ENCODE results near the gene ADCY3.

The ADCY3 gene

DNA sequence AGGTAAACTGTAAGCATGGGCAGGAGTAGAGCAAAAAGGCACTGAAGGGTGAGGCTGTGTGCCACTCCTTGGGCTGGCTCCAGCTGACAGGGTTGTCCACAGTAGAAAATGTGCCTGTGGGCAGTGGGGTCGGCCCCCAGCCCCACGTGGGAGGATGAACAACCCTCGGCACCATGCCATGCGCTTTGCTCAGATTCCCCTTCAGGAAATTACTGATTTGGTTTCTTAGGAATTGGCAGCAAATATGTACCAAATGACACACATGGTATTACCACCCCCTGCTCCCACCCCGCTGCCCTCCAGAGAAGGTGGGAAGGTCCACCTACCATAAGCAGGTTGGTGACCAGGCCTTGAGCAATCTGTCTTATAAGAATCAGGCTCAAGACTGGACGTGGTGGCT lies 13.6 kb downstream of the ADCY3 start:
- no peak for DNase-seq (ENCODE audit: low read depth in 4 of 4, low spot score in 1 of 4)

- no peak for DNase-seq (ENCODE audit: low read depth in 4 of 4, low spot score in 1 of 4)
Measured at GRCh38 chr2:24903161-24904103, 16.6 kb downstream of the ADCY3 start.

GRCh38 chr2:24899361-24899910 lies 20.6 kb downstream of the ADCY3 start:
- no peak for DNase-seq (ENCODE audit: low read depth in 4 of 4, low spot score in 1 of 4)

- DNase-seq (ENCODE audit: low read depth in 4 of 4, low spot score in 1 of 4), result no peak
Measured at GRCh38 chr2:24898122-24899109, 21.6 kb downstream of the ADCY3 start.

- no peak for DNase-seq (ENCODE audit: low read depth in 4 of 4, low spot score in 1 of 4)
Measured at GRCh38 chr2:24894750-24895149, 25.3 kb downstream of the ADCY3 start.

DNA sequence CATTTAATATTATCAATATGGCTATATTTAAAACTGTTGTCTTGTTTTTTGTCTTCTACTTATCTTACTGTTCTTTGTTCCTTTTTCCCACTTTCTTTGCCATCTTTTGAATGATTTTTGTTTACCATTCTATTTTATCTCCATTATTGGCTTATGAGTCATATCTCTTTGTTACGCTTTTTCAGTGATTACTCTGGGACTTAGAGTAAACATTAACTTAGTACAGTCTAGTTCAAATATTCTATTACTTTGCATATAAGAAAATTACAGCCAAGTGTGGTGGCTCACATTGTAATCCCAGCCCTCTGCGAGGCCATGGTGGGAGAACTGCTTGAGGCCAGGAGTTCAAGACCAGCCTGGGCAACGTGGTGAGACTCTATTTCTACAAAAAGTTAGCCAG lies 26.1 kb downstream of the ADCY3 start:
- no peak for DNase-seq (ENCODE audit: low read depth in 4 of 4, low spot score in 1 of 4)

GRCh38 chr2:24892928-24893327 lies 27.1 kb downstream of the ADCY3 start:
- DNase-seq (ENCODE audit: low read depth in 4 of 4, low spot score in 1 of 4), result no peak

DNA sequence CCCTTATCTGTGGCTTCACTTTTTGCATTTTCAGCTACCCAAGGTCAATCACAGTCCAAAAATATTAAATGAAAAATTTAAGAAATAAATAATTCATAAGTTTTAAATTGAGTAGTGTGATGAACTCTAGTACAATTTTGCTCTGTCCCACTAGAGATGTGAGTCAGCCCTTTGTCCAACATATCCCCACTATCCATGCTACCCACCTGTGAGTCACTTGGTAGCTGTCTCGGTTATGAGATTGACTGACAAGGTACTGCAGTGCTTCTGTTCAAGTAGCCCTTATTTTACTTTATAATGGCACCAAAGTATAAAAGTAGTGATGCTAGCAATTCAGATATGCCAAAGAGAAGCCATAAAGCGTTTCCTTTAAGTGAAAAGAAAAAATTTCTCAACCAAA lies 28.8 kb downstream of the ADCY3 start:
- no peak for DNase-seq (ENCODE audit: low read depth in 4 of 4, low spot score in 1 of 4)

GRCh38 chr2:24889221-24889620 lies 30.8 kb downstream of the ADCY3 start:
- no peak for DNase-seq (ENCODE audit: low read depth in 4 of 4, low spot score in 1 of 4)

DNA sequence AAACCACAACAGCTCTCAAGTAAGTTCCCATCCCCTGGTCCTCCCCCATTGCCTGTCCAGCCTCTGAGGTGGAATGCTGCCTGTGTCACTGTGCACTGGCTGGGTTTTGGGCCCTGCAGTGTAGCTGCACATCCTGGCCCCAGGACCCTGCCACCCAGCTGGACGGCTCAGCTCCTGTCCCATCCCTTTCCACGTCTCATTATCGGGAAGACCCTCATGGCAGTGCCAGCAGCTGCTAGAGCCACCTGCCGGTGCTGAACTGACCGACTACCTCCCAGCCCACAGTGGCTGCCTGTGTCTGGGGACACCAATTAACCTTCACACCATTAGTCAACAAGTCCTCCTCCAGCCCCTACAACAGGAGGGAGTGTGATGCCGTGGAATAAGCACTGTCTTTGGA lies 31.9 kb downstream of the ADCY3 start:
- no peak for DNase-seq (ENCODE audit: low read depth in 4 of 4, low spot score in 1 of 4)

GRCh38 chr2:24887307-24887874 lies 32.6 kb downstream of the ADCY3 start:
- DNase-seq (ENCODE audit: low read depth in 4 of 4, low spot score in 1 of 4), result no peak

DNA sequence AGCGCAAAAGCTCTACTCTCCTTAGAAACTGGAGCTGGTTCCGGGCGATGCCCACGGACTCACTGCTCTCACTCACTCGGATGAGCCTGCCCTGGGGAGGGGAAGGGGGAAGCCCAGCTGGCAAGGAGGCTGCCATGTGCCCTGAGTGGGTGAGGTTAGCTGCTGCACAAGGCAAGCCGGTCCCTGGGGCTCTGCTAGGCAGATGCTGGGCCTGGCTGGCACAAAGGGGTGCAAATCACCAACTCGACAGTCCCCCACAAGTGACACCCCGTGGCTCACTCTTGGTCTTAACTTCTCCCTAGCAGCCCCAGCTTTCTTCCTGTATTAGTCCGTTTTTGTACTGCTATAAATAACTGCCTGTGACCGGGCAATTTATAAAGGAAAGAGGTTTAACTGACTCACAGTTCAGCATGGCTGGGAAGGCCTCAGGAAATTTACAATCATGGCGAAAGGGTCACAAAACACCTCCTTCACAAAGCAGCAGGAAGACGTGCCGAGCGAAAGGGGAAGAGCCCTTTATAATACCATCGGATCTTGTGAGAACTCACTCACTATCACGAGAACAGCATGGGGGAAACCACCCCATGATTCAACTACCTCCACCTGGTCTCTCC lies 33.2 kb downstream of the ADCY3 start:
- no peak for DNase-seq (ENCODE audit: low read depth in 4 of 4, low spot score in 1 of 4)

DNA sequence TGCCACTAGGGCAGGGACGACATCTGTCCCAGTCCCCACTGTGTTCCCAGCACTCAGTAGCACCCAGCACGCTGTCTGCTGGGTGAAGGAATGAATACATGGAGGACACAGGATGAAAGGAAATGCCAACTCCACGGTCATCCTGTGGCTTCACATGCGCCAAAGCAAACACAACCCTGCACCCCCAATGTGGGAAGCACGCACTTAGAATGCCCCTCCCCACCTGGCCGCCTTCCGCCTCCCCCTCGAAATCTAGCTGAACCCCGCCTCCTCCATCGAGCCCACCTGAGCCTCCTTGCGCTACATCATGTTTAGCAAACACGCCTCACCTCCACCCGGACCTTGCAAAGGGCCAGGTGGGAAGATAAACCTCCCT lies 33.9 kb downstream of the ADCY3 start:
- no peak for DNase-seq (ENCODE audit: low read depth in 4 of 4, low spot score in 1 of 4)

DNA sequence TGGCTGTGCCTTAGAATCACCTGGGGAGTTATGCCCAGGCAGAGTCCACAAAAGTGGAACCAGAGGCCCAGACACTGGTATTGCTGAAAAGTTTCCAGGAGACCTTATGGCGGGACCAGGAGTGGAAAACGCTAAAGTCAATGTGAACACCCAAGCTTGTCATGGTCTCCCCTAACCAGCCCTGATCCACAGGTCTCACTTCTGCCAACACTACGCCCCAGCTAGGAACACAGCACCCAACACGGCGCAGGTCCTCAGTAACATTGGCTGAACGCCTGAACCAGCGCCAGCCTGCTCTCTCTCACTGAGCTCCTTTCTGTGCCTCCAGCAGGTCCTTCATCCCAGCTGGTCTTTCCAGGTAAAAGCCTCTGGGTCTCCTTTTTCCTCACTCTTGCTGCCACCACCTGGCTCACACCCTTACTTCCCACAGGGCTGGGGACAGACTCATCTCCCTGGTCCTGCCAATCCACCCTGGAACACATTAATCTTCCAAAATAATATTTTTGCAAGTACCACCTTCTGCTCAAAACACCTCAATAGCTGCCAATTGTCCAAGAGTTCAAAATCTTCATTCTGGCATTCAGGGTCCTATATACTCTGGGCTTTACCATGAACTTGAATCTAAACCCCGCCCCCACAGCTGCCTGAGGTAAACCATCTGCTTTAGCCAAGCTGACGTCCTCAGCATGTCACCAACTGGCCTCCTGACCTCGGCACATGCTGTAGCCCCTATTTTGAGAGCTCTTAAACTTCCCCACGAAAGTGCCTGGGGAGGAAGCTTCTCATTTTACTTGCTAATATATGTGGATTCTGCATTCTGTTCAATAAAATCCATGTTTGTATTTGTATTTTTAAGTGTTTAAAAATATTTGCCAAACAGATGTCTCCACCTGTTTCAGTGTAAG lies 34.6 kb downstream of the ADCY3 start:
- DNase-seq (ENCODE audit: low read depth in 4 of 4, low spot score in 1 of 4), result no peak

DNA sequence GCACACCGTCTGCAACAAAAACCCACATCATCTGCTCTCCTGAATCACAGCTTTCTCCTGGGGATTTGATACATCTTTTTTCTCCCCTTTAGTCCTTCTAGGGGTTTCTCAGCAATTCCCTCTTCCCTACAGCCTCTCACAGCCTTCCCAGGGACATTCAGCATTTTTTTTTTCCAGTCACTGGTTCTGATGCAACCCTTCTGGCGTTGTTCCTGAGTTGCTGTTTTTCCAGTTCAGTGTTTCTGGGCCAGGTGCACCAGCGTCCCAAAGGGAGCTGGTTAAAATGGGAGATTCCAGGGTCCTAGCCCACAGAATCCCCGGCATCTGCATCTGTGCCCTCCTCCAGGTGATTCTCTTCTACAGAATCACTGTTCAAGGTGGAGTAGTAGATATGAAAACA lies 36.1 kb downstream of the ADCY3 start:
- DNase-seq (ENCODE audit: low read depth in 4 of 4, low spot score in 1 of 4), result no peak

- no peak for DNase-seq (ENCODE audit: low read depth in 4 of 4, low spot score in 1 of 4)
Measured at GRCh38 chr2:24881623-24882022, 38.4 kb downstream of the ADCY3 start.

- no peak for DNase-seq (ENCODE audit: low read depth in 4 of 4, low spot score in 1 of 4)
Measured at GRCh38 chr2:24881158-24881557, 38.9 kb downstream of the ADCY3 start.

DNA sequence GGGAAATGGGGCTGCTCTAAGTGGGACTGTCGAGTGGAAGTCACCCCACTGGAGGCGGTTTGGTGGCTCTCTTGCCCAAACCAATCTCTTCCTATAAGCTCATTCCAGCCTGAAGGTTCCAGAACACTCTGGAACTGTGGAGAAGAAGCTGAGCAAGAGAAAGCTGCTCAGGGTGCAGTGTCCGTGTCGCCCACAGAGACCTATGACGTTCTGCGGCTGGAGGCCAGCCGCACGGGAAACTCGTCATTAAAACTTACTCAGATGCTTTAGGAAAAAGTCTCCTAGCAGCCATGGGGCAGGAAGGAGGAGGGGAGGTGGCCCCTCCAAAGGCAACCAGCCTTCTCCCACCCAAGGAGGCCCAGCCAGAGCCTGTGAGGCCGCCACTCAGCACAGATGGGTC lies 41.7 kb downstream of the ADCY3 start:
- DNase-seq (ENCODE audit: low read depth in 4 of 4, low spot score in 1 of 4), result no peak

DNA sequence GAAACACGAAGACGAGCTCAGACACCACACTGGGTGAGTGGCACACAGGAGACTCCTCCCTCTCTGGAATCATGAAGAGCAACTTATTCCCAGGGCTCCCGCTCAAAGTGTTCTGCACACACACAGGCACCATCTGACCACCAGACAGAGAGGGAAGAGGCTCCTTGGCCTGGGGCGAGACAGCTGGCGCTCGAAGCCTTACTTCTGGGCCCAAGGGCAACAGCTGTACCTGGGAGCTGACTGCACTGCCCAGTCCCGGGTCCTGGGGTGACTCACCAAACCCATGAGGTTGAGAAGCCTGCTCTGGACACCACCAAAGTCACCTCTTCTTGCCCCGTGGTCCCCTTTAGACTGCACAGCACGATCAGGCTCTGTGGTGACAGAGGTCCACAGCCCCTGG lies 42.4 kb downstream of the ADCY3 start:
- DNase-seq (ENCODE audit: low read depth in 4 of 4, low spot score in 1 of 4), result no peak

- DNase-seq (ENCODE audit: low read depth in 4 of 4, low spot score in 1 of 4), result no peak
Measured at GRCh38 chr2:24877067-24877466, 43.0 kb downstream of the ADCY3 start.
